OCI-LY3 (cell line): ENCODE measurements around the gene ARID2.

Experiments
- CTCF ChIP-seq: fragments of 200-600, 300-600 bp; sonication (generic); IDR thresholded peaks from 2 replicates; pipeline ENCODE4 v1.5.1; 2014; ENCODE audit warnings: antibody characterized with exemption, low read length, low read depth
- EZH2phosphoT487 ChIP-seq: fragments of 200-600 bp; shearing (Covaris generic); IDR thresholded peaks from 2 replicates; pipeline ENCODE4 v1.6.1; 2018; ENCODE audit warnings: antibody characterized with exemption, mixed run types, low read depth

- TF ChIP-seq CTCF (no peak), EZH2phosphoT487 (no peak)
These were observed 142.9 kb downstream of the ARID2 start for GRCh38 chr12:45872446-45872845.
